HG02943 (cell line): ENCODE measurements around the gene ISLR2.

Source experiments
- ATAC-seq: cut with Tn5 transposase; IDR thresholded peaks from one replicate; pipeline ENCODE4 v1.9.1; 2021; ENCODE audit warnings: mild to moderate bottlenecking, low read depth, moderate library complexity; ENCODE audit not compliant: unreplicated experiment

The ISLR2 gene

GRCh38 chr15:74174219-74174957, 44.0 kb downstream of the ISLR2 start:
- ATAC-seq, result no peak

DNA sequence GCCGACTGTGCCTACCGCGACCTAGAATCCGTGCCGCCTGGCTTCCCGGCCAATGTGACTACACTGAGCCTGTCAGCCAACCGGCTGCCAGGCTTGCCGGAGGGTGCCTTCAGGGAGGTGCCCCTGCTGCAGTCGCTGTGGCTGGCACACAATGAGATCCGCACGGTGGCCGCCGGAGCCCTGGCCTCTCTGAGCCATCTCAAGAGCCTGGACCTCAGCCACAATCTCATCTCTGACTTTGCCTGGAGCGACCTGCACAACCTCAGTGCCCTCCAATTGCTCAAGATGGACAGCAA, 44.5 kb downstream of the ISLR2 start:
- no peak for ATAC-seq

DNA sequence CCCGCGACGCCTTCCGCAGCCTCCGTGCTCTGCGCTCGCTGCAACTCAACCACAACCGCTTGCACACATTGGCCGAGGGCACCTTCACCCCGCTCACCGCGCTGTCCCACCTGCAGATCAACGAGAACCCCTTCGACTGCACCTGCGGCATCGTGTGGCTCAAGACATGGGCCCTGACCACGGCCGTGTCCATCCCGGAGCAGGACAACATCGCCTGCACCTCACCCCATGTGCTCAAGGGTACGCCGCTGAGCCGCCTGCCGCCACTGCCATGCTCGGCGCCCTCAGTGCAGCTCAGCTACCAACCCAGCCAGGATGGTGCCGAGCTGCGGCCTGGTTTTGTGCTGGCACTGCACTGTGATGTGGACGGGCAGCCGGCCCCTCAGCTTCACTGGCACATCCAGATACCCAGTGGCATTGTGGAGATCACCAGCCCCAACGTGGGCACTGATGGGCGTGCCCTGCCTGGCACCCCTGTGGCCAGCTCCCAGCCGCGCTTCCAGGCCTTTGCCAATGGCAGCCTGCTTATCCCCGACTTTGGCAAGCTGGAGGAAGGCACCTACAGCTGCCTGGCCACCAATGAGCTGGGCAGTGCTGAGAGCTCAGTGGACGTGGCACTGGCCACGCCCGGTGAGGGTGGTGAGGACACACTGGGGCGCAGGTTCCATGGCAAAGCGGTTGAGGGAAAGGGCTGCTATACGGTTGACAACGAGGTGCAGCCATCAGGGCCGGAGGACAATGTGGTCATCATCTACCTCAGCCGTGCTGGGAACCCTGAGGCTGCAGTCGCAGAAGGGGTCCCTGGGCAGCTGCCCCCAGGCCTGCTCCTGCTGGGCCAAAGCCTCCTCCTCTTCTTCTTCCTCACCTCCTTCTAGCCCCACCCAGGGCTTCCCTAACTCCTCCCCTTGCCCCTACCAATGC, 45.1 kb downstream of the ISLR2 start:
- no peak for ATAC-seq

DNA sequence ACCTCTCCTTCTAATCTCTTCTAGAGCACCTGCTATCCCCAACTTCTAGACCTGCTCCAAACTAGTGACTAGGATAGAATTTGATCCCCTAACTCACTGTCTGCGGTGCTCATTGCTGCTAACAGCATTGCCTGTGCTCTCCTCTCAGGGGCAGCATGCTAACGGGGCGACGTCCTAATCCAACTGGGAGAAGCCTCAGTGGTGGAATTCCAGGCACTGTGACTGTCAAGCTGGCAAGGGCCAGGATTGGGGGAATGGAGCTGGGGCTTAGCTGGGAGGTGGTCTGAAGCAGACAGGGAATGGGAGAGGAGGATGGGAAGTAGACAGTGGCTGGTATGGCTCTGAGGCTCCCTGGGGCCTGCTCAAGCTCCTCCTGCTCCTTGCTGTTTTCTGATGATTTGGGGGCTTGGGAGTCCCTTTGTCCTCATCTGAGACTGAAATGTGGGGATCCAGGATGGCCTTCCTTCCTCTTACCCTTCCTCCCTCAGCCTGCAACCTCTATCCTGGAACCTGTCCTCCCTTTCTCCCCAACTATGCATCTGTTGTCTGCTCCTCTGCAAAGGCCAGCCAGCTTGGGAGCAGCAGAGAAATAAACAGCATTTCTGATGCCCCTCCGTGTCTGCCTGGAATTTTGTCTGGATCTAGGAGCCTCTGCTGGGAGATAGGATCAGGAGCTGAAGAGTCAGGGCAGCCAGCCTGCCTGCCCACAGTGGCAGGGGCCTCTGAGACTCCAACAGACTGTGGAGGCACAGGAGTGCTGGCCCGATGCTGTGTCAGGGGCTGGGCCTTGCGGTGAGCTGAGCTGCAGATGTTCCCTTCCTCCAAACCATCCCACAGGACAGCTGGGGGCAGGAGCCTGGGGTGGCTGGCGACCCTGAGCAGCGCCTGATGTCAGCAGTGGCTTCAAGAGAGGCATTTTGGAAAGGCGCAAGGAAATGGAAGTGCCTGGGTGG, 46.2 kb downstream of the ISLR2 start:
- no peak for ATAC-seq

DNA sequence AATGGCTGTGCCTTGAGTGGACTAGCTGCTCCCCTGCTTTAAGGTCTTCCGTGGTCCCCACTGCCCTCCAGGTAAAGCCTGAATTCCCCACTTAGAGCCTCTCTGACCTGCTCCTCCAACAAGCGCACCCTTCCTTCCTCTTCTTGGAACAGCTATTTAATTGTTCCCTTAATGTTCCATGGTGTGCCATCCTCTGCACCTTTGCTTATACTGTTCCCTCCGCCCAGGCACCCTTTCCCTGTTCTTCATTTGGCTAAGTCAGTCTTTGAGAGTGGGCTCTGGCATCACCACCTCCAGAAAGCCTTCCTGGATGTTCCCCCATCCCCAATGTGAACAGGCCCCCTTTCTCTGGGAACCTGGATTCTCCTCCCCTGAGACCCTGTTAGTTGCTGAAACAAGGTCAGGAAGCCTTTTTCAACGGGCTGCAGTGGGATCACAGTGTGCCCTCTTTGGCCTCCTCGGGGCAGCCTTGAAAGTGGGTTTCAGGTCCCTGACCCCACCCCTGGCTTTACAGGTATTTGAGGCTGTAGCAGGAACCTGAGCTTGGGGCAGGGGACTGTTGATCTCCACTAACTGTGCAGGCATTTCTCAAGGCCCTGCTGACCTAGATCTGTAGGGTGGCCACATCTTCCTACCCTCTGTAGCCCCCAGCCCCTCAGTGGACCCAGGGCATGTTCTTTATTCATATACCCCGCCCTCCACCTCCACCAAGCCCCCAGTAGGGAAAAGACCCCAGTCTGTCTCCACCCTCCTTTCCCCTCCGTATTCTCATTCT, 48.1 kb downstream of the ISLR2 start:
- no peak for ATAC-seq

- no peak for ATAC-seq
Observed at GRCh38 chr15:74179101-74179841, 48.9 kb downstream of the ISLR2 start.

DNA sequence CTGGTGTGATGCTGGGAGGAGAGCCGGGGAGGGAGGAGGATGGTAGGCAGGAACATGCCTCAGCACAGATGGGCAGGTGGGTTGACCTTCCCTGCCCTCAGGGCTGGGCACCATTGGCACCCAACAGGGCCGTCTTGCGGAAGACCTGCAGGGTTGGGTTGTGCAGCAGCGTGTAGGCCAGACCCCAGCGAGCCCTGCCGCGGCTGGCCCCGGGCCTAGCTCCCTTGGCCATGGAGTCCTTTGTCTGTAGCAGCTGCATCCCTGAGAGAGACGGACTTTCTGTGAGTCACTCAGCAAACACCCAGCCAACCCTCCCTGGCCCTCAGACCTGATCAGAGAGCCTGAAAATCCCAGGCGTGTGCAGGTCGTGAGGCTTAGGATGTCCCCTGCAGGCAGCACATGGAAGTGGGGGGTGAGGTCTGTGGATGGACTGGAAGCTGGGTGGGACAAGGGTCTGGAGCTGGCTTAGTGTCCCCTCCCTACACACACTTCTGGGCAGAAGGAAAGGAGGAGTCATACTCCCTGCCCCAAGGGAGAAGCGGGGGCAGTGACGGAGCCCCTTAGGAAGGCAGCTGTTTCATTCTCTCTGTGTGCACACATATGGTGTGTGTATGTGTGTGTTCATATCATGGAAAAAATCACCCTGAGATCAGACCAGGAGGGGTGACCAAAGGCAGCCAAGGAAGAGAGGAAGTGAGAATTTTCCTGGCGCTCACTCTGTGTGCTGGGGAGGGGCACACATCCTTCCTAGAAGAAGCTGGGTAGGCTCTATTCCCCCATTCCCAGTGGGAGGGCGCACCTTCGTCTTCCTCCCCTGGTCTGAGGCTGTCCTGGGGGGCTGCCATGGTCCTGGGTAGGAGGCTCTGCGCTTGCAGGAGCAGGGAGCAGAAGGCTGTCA, 49.8 kb downstream of the ISLR2 start:
- no peak for ATAC-seq

DNA sequence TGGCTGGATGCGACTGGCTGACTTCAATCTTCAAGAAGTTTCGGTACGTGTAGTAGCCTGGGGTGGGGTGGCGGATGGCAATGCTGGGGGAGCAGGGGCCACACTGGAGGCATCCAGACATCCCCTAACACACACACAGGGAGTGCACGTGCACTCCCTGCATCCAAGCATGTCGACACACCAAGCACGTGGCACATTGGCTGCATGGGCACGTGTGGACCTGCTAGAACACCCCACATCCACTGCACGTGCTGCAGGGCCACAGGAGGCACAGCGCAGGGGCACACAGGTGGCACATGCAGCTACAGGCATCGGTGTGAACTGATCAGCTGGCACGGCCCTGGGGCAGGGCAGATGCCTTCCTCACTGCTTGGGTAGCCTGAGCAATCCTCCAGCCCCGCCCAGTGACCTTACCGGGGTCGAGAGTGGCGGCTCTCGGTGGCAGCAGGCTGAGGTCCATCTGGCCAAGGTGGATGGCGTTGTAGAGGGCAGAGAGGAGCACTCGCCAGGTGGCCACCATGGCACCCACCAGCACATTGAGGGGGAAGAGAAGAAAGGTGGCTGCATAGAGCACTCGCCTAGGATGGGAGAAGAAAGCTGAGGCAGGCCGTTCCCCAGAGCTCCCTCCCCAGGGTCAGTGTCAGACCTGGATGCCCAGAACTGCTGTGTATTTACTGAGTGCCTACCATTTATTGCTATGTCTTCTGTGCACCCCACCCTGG, 50.7 kb downstream of the ISLR2 start:
- no peak for ATAC-seq

- ATAC-seq, result no peak
Observed at GRCh38 chr15:74182131-74182530, 51.7 kb downstream of the ISLR2 start.

GRCh38 chr15:74184582-74185091, 54.3 kb downstream of the ISLR2 start:
- ATAC-seq, result no peak

GRCh38 chr15:74185710-74186348, 55.4 kb downstream of the ISLR2 start:
- no peak for ATAC-seq
